HG03571 (cell line): ENCODE measurements around the gene SMPX.
"Not testable (repeated sequence)": the region's sequence is repeated elsewhere in the genome, so short reads cannot be mapped to it uniquely, and the experiment has no call there.

Experiments used
- ATAC-seq: cut with Tn5 transposase; IDR thresholded peaks from one replicate; pipeline ENCODE4 v1.9.1; 2021; ENCODE audit not compliant: unreplicated experiment

The SMPX gene

DNA sequence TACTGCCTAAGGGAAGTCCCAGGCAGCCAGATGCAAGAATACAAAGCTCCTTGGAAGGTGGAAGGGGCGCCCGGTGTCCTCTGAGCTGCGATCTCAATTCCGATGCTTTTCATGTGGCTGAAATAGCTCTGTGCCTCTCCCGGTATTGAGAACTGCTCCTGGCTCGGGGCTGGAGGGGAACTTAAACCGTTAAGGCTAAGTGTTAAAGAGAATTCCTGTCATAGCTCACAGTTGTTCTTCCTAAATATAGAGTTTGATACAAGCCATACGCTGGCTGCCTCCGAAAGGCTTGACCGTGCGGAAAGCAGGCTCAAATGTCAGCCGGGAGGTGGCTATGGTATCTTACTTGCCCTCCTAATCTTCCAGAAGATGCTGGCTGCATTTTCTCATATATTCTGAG, at the start of gene SMPX:
TSS of gene SMPX (minus strand) at position 157 of the 400 bp plus-strand sequence. CDS start 3,826 bp downstream, outside the sequence.
- ATAC-seq = no peak

DNA sequence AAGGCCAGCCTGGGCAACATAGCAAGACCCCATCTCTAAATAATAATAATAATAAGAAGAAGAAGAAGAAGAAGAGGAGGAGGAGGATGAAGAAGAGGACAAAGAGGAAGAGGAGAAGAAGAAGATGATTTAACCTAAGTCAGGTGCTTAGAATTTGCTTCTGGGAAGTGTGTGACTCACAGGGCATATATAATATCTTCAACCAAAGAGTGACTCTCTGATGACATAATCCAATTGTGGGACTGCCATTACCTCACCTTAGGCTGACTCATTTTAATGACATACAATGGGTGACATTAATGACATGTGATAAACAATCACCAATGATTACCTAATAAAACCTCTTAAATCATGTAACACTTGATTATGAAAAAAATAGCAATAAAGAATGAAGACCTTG, 48.8 kb upstream of the SMPX start:
- ATAC-seq = no peak

DNA sequence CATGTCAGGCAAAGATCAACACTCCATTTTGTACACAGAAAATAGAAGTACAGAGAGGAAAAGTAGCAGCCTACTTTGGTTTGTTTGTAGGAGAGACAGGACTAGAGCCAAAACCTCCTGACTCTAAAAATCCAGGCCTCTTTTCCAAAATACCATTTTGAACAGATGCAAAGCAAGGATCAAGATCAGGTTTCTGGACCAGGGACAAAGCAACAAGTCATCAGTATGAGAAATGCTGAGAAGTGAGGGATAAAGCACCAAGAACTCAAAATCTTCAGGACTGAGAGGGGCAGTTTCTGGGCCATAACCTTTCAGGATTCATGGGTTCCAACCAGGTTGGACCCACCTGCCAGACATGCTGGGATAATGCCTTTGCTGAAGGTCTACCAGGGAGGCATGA, 44.9 kb upstream of the SMPX start:
- ATAC-seq = no peak

DNA sequence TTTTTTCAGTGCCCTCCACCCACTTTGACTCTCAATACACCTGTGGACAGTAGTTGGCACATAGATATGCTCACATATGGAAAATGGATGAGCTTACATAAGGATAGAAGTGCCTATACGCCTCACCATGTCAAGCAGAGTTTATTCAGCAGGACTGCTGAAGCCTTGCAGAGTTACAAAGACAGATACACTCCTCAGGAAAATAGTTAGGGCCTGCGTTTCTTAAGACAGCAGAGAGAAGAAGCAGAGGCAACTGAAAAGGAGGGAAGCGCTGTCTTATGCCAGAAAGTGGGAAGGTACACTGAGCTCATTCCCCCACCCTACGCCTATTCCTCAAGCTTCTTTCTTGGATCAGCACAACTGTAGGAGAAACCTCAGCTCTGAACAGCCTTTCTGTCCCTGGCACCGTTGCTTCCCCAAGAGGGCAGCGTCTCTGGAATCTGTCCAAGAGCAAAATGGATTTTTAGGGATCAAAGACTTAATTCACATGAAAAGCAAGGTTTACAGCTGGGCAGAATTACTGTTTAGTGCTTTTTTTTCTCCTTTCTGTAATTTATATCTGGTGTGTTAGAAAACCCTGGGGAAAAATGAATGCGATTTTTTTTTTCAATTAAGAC, 44.2 kb upstream of the SMPX start:
- ATAC-seq = no peak

DNA sequence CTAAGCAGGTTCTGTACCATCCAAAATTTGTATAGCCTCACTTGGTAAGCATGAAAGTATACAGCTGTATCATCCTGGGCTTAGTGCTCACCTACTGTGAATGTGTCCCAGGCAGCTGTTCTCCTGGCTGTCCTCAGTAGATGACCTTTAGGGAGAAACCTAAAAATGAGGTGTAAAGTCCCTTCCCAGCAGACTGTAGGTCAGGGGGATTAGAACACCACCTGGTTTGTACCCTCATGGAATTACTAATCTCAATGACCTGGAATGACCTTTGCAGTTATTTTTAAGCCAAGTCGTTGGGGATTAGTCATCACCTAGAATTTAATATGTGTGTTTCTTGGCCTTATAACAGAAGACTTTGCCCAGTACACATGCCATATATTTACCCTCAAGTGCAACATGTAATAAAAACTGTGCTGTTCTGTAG, 42.4 kb upstream of the SMPX start:
- ATAC-seq = no peak

DNA sequence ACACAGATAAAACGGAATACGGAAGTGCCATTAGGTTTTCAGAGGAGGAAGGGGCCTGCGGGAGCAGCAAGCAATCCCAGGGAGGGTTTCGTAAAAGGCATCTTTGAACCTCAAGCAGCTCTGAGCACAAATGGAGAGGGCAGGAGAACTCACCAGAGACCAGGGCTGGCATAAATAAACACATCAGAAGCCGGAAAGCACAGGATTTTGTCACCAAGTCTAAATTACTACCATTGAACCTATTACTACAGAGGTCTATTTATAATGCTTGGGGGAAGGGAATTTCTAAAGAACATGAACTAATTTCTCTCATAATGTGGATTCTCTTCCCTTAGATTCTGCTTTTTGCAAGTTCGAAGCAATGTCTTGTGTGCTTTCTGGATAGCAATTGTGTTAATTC, 41.9 kb upstream of the SMPX start:
- ATAC-seq = no peak

DNA sequence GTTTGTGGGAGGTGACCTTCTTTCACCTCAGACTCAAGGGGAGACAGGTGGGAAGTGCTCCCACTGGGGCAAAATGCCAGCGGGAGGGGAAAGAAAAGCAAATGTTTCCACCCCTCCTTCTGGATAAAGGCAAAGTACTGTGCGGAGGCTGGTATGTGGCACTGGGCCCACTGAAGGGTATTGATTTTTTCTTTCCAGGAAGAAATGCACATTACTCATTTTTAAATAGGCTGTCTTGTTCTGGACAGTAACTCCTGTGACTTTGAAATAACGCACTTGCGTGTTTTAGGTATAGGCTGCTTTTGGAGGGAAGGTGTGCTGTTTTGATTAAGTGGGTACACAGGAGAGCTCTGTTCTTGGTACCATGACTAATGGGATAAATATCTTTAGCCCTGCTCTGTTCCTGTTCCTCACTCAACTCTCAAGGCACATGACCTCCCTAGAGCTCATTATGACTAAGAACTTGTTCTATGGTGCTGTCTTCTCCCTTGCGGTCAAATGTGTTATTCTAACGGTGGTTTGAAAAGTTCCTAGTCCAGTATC, 40.8 kb upstream of the SMPX start:
- ATAC-seq = no peak

DNA sequence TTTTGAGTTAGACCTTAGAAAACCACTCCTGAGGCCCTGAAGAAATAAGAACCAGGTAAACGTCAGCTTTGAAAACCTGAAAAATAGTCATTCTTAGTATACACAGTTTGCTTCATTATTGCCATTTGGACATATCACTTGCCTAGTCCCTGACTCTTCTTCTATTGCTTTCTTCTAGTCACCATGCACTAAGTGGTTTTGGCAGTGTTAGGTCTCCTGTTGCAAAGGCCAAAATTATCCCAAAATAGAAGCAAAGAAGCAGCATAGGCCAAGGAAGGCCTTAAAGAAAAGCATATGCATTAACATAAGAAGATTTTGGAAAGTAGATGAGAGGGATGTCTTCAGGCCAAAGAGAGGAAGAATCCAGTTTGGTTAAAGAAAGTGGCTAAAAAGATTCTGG, 24.1 kb upstream of the SMPX start:
- ATAC-seq = no peak

DNA sequence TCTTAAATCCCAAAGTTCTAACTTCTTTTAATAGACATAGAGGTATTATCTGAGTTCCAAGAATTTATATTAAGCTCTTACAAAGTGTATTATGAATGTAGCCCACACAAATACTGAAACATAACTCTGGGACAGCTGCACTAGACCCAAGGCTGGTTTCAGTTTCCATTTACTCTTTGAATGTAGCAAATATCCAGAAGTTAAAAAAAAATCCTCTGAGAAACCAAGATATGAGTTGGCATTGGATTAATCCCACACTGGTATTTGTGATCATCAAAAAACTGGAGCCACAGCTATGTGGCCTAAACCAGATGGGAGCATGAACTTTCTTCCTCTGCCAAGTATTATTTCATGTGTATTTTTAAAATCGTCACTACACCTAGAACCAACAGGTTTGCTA, 23.6 kb upstream of the SMPX start:
- no peak for ATAC-seq

DNA sequence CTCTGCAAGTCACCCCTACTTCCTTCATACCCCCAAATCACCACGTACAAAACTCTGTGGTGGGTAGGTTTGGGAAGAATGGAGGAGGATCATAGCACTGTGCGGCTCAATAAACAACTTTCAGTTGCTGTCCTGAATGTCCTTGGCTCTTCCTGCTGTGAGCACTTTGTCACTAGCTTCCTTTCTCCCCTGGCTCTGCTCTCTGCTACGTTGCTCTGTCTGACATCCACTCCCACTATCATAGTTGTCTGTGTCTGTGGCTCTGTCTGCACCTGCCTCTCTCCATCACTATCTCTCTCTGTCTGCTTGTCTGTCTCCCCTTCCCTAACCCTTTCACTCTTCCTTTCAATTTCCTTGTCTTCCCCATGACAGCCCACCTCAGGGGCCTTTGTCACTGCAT, 21.2 kb upstream of the SMPX start:
- no peak for ATAC-seq

DNA sequence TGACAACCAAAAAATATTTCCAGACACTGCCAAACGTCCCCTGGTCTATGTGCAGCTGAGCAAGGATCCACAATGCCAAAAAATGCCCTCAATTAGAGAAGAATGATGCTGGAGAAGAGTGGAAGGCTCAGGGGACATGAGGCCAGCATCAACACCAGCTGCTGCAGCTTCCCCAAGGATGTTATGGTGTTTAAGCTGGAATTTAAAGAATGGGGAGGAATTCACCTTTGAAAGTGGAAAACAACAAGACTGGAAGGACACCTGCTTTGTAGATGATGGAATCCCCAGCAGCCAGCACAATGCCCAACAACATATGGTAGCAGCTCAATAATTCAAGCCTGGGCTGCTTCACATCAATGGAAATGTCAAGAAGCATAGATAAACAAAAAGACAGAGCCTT, 20.3 kb upstream of the SMPX start:
- no peak for ATAC-seq

DNA sequence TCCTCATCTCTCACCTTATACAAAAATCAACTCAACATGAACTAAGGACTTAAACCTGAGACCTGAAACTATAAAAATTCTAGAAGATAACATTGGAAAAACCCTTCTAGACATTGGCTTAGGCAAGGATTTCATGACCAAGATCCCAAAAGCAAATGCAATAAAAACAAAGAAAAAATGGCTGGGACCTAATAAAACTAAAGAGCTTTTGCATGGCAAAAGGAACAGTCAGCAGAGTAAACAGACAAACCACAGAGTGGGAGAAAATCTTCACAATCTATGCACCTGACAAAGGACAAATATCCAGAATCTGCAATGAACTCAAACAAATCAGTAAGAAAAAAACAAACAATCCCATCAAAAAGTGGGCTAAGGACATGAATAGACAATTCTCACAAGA, 17.2 kb upstream of the SMPX start:
- ATAC-seq = not testable (repeated sequence)

DNA sequence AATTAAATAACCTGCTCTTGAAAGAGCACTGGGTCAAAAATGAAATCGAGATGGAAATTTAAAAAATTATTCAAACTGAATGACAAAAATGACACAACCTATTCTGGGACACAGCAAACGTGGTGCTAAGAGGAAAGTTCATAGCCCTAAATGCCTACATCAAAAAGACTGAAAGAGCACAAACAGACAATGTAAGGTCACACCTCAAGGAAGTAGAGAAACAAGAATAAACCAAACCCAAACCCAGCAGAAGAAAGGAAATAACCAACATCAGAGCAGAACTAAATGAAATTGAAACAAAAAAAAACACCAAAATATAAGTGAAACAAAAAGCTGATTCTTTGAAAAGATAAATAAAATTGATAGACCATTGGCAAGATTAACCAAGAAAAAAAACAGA, 15.1 kb upstream of the SMPX start:
- ATAC-seq = not testable (repeated sequence)

DNA sequence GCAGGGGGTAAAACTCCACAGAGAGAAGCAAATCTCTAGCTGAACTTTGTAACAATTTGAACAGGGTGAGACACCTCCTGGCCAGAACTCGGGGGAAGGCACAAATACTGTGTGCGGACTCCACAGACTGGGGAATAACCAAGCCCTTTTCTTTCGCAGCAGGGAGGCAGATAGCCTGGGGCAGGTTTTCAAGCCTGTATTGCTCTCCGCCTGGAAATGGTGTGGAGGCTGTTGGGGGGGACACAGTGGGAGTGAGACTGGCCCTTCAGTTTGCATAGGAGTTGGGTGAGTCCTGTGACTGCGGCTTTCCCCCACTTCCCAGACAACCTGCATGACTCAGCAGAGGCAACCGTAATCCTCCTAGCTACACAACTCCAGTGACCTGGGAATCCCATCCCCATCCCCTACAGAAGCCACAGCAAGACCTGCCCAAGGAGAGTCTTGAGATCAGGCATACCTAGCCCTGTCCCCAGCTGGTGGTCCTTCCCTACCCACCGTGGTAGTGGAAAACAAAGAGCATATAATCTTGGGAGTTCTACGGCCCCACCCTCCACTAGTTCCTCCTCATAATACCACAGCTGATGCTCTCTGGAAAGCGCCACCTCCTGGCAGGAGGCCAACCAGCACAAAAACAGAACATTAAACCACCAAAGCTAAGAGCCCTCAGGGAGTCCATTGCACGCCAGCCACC, 12.9 kb upstream of the SMPX start:
- ATAC-seq = no peak

DNA sequence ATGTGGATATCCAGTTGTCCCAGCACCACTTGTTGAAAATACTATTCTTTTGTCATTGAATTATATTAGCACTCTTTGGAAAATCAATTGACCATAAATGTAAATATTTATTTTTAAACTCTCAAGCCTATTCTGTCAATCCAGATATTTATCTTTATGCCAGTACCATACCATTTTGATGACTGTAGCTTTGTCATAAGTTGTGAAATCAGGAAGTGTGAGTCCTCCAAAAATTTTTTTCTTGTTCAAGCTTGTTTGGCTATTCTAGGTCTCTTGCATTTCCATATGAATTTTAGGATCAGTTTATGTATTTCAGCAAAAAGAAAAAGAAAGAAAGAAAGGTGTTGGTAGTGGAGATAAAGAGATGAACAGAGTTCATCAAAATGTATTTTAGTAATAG, 8.2 kb upstream of the SMPX start:
- no peak for ATAC-seq

DNA sequence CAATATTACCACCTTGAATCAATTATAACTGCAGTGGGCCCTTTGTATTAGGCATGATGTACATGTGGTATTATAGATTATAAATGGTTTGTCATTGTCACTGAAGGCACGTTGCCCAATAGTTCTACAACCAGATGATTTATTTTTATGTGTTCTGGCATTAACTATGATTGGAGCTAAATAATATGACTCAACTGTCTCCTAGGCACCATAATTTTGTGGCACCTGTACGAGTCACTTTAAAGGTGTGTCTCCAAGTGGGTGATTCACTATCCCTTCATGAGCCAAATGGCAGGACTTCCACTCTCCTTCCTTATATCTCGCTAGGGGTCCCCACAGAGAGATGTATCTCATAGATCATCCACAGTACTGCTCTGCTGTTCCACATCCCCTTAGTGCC, 6.1 kb upstream of the SMPX start:
- no peak for ATAC-seq

DNA sequence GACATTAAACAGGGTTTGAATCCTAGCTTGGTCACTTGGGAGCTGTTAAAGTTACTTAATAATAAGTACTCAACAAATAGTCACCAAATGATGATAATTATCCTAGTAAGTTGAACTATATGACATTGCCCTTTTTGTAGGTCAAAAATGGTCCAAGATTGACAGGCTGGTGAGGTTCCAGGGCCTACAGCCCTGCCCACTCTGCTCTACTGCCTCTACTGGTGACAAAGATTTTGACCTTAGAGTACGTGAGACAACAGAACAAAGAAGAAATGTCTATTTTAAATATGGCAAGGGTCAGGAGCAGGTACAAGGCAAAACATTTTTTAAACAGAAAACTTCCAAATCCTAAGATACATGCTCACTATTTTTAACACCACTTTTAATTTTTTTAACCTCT, 572 bp upstream of the SMPX start:
- no peak for ATAC-seq

DNA sequence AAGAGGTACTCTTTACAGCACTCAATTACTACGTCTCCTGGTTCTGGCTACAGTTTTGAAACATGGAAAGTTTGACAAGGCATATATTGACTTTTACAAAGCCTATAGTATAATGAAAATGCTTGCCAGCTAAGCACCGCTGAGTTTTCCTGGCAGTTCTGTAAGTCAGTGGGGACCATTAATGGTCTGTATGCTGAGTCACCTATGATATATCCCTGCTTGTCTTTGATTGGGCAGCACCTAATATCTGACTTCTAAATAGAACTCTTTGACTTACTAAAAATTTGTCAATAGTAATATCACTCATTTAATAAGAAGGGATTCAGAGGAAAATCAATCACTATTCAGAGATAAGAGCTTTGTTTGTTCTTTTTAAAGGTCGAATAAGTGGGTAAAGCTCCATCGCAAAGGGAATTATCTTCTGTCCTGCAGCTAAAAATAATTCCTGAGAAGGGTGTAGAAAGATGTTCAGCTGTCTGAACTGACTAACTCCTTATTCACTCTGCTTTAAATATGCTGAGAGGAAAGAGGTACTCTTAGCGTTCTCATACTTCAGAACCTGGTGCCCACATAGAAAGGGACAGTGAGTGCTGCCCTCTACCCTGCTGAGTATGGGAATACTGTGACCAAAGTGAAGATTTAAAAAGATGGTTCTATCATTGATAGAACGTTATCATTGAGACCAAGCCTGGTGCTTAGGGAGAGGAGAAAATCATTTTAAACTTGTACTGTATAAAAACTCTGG, 959 bp downstream of the SMPX start:
- ATAC-seq = no peak

DNA sequence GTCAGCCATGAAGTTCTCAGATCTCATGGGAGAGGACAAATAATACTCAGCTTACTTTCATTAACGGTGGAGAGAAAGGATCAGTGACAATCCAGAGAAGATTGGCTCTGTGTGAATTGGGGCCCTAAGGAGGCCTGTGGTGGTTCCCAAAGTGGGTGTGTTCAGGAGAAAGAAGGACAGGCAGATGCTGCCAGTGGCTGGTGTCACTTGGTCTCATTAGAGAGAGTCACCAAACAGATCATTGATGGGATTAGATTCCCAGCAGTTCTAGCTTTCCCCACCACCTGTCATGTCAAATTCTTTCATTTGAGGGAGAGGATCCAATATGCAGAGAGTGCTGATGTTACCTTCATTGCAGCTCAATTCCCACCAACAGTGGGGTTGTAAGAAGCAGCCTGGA, 8.0 kb downstream of the SMPX start:
- ATAC-seq = no peak

DNA sequence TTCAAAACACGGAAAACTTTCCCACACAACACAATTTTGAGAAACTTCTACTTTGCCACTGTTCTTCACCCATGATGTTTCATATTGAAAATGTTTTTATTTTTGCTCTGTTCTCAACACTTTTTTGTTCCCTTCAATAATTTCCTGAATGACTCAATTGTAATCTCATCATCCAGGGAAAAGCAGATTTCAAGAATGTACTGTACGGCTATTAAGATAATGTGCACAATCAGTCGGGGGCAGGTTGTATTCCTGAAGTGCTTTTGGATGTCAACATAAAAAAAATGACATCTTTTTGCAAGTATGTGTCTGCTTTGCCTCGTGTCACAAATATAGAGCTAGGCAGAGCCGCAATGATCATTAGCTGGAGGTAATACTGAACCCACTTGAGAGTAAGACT, 9.7 kb downstream of the SMPX start:
- ATAC-seq = no peak

DNA sequence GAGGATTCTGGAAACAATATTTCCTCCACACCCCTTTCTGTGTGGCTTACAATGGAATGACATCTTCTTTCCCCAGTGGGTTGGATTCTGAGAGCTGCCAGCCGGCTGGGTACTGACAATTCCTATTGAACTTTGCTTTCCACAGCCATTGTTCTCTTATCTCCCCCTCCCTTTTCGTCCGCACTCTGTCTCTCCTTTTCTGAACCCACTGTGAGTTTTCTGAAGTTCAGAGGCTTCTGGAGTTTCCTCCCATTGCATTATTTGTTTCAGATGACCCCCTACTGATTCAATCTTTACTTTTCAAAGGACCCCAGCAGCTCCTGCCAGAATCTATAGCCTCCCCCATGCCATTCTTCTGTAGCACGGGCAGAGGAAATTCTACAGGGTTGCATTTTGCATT, 10.4 kb downstream of the SMPX start:
- no peak for ATAC-seq

DNA sequence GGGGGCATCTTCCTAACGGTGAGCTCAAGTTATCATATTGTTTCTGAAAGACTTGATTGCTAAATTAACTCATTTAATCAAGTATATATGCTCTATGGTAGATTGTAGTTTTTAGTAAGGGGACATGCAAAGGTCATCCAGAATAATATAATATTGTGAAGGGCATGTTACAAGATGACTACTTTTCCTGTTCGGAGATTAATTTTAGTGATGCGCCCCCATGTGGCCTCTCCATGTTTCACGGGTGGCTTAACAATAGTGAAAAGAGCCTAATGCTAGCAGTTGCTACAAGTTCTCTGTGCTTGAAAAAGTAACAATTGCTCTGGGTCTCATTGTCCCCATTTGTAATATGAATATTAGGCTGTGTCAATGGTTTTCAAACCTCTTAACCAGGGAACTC, 12.2 kb downstream of the SMPX start:
- ATAC-seq = no peak
